NCI-H1417 (cell line): Measurements from ENCODE around the gene ZNF800.

Experiments
- DNase-seq, 3 experiments: peaks; one replicate each; lab custom pipeline; 2025; lab: John Stamatoyannopoulos, UW

Gene ZNF800

DNA sequence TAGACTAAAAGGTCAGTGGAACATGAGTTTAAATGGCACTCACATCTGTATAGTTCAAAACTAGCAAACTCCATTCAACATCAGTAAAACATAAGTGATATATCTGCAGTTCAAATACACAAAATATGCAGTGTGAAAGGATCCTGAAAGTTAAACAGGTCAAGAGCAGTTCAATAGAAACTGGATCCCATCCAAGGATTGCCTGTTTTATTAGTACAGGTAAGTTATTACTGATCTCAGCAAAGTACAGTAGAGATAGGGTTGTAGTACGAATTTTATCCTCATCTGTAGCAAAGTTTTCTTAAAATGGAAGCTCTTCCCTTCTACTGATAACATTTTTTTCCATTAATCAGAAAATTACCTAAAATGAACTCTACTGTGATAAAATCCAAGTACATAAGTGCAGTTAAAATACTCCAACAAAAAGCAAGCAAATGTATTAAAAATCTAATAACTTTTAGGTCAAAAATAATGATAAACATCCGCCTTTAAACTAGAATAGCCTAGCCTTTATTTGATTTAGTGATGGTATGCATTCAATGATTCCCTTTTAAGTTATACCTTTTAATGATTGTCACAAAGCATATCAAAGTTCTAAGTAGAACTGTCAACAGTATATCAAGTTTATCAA, 2.2 kb downstream of the ZNF800 start:
- no peak for DNase-seq

DNA sequence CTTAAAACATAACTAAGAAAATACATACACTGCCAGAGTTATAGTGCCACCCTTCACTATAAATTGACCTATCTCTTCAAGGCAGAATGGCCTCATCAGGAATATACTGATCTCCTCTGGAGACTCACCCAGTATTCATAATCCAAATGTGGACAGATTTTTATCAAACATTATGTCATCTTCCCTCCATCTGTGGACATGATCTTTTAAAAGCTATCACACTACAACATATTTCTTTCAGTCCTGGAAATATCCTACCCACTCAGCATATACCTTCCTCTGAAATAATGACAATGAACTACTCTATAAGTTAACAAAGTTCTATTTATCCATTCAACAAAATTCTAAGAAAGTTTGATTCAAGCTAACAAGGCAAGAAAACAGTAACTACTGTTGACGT, 3.2 kb downstream of the ZNF800 start:
- DNase-seq: no peak

DNA sequence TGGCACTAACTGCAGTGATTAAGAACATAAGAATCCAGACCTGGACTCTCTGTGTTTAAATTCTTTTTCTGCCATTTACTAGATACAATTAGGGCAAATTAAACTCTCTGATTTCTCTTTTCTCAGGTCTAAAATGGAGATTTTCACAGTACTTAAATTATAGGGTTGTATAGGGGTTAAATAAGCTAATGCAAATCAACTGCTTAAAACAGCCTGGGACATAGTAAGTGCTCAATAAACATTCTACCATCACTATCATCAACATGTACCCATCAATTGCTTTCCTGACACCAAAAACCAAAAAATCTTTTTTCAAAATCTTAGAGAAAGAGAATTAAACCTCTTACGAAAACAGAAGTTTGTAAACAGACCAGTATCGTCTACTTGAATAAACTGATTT, 4.5 kb downstream of the ZNF800 start:
- DNase-seq: no peak

DNA sequence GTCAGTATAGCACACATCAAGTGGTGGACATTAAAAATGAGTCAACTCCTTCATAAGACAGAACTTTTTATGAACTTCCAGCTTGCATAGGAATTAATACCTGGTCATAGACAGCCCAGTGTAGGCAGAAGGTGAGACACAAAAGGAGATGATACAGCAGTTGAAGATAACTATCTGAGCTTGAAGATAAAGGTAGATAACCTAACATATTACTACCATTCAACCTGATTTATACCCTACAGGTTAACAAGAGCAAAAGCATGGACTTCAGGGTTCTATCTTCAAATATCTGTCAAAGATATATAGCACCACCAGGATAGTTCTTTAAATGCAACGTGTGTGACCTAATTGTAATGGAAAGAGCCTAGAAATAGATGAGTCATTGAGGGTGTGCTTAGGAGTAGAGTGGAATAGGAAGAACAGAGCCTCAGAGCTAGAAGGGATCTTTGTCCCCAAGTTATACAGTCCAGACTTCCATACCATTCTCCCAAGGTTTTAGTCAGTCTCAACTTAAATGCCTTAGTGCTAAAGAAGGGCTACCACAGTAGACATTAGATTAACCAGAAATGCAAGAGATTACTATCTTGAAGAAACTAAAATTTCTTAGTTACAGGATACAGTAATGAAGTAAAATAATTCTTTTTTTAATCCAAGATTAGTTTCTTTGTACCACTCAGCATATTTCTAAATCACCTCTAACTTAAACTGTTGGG, 9.2 kb downstream of the ZNF800 start:
- no peak for DNase-seq

DNA sequence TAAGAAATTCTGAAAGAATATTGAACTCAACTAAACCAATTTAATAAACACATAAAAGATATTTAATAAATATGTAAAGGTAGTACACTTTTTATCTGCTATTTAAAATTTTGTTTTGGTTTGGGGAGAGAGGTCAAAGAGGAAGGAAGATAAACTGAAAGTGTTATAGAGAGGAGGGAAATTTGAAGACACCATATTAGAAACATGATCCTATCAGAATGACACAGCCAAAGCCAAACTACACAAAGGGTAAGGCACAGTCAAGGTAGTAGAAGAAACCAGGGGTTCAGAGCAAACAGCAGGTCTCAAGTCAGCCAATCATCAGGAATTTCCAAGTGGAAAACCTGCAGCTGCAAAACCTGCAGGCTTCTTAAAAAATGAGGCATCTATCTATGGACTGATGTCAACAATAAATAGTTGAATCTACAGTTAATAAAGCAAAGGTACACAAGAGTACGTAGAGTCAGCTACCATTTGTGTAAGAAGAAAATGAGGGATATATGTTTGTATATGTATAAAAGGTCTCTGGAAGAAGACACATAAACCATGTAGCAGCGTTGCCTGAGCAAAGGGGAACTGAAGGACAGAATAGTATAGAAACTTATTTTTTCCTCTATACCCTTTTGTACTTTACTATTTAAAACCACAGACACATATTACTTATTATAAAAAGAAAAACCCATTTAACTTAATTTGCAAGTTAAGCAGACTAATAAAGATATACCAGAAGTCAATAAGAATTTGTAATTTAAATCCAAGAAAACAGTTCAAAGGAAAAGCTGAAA, 10.0 kb downstream of the ZNF800 start:
- no peak for DNase-seq

DNA sequence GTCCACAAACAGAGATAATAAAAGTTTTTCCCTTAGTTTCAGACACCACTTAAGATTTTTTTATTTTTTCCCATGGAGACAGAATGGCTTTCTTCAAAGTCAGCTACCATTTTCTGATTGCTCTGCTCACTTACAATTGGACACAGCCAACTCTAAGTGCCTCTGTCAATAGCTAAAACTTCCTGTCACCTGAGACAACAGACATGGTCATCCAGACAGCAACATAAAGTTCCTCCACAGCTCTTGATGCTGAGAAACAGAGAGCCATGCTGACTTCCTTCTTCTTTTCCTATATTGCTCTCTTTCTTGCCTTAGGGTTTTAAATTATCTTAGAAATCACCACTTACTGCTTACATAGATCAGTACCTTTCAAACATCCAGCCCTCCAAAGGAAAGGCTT, 12.0 kb downstream of the ZNF800 start:
- DNase-seq: no peak

DNA sequence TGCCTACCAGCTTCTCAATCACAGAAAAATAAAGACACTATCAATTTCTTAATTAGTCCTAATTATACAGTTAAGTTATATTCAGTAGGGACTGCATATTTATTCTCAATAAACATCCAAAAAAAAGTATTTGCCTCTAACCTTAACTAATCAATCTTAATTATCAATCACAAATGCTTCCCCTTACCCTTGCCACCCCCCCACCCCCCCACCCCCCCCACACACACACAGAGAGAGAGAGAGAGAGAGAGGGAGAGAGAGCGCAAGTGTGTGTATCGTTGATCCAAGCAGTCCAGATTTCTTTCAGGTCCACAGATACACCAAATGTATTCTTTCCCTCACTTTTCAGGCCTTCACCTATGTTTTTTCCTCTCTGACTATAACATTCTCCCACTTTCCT, 12.9 kb downstream of the ZNF800 start:
- DNase-seq: no peak

DNA sequence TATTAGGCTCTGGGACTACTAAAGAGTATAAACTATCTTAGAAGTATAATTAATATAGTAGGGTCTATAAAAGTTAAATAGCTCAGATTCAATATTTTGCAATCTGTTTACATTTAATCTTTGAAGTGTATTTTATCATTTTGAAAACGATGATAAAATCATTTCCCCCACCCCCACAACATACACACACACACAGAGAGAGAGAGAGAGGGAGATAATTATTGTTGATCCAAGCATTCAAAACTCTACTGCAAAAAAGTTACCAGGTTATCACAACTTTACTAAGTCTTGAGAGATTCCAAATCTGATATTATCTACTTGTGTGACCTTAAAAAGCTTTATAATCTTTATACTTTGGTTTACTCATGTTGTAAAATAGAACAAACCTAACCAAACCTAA, 14.0 kb downstream of the ZNF800 start:
- peak in 1 of 3 experiments; percentile 33 for DNase-seq

DNA sequence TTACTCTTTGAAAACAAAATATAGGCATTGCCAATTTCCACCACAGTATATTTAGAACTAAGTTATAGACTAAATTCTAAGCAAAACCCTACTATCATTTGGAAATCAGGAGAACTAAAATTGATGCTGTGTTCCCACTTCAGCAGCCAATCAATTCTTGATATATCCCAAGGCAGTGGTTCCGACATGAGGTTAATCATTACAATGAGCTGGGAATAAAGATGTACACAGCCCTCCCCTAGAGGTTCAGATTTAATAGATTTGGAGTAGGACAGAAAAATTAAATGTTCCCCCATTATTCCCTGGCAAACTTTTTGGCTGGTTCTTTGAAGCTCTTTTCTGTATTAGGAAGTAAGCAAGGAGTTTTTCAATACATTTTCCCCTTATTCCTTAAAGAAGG, 15.1 kb downstream of the ZNF800 start:
- DNase-seq: no peak

DNA sequence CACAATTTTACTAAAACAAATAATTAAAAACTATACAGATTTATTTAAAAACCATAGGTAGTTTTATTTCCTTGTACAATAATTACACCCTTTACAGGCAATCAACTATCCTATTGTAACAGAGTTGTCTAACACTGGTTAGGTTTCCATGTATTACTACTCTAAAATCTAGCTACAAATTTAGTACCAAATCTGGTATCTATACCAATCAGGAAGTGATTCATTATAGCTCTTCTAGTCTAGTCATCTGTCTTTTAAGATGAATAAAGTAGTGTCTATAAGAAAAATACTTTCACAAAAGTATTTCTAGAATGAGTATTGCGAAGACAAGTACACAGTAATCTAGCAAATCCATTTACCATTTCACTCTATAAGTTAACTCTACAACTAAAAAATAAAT, 16.9 kb downstream of the ZNF800 start:
- no peak for DNase-seq

DNA sequence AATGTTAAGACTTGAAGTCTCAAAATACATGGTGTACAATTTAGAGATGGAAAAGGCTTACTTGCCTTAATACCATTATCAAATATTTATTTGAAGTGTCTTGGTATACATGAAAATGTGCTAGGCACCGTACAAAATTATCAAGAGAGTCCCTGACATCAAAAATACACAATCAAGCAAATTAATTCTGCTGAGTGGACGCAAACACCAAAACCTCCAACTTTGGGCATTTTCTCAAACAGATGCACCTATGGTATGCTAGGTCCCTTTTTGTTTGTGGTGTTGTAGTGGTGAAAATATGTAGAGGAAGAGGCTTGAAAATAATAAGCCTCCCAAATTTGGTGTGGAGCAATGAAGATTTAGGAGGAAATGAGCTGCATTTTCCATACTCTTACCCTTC, 24.8 kb downstream of the ZNF800 start:
- no peak for DNase-seq

DNA sequence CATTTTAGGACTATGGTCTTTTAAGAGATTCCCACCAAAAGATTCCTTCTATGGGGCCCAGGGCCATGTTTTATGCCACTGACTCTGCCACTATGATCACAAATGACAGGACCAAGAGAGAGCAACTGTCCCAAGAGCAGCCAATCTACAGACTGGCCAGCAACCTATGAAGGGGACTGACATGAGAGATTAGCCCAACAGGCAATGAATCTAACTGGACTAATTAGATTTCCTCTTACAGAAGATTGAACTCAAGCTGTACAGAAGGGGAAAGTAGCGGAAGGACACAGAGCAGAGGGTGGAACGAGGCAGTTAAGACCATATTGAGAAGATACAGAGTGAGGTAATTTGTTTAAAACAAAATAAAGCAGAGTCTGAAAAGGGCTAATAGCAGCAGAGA, 25.8 kb downstream of the ZNF800 start:
- DNase-seq: no peak

DNA sequence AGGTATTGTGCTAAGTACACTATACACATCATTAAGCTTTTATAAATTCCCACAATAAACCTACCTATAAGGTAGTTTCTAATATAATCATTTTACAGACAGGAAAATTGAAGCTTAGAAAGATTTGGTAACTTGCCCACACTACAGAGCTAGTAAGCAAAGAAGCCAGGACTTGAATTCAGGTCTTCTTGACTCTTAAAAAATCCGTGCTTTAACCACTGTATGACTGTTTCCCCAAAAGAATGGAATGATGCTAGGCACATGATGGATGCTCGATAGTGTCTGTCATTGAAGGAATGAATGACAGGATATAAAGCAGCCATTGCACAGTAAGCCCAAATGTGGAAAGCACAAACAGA, 26.6 kb downstream of the ZNF800 start:
- DNase-seq: no peak

DNA sequence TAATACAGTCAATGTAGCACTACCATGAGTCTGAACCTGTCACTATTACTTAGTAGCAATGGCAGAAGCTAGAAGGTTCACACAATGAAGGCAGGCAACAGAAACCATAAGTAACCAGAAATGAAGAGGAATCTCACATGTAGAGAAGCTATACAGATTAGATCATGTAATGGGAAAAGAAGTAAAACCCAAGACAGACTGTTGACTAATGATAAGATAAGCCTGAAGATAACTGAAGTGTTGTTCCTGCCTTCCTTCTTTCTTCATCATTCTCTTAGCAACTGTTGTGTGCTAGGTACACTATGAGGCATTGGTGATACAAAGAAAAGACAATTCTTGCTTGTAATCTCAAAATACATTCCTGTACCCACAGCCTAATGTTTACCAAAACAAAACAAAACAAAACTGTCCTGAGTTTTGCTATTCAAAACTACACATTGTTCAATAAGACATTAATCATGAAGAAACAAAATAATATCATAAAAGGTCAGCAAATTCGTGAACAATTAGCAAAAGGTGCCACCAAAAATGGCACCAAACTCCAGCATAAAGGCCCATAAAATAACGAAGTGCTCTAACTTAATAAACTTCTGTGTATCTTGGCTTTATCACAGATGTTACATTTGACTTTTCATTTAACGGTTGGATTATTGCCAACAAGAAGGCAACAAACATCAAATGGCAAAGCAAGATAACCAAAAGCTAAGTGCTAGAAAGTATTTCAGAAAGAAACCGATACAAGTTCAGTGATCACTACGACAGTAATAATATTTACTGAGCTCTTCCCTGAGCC, 27.1 kb downstream of the ZNF800 start:
- DNase-seq: no peak

DNA sequence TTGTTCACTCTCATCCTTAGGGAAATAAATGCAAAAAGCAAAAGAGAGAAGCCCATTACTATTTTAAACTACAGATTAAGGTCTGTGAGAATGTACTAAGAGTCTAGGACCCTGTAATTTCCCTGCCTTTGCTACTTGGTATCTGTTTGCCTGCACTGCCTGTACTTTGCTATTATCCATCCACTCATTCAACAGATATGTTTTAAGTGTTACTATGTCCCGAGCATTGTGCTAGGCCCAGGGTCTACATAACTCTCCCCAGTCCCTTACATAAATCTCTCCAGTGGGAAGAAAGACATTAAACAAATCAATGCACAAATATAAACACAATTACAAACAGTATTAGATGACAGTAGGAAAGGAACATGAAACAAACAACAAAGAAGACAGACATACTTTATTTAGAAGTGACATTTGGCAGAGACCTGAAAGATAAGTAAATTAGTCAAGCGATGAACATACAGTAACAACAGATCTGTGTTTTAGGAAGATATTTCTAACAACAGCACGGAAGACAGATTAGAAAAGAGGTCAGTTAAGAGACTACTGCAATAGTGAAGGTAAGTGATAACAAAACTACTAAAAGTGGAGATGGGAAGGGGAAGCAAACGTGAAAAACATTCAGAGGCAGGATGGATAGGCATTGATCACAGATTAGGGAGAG, 30.0 kb downstream of the ZNF800 start:
- no peak for DNase-seq

DNA sequence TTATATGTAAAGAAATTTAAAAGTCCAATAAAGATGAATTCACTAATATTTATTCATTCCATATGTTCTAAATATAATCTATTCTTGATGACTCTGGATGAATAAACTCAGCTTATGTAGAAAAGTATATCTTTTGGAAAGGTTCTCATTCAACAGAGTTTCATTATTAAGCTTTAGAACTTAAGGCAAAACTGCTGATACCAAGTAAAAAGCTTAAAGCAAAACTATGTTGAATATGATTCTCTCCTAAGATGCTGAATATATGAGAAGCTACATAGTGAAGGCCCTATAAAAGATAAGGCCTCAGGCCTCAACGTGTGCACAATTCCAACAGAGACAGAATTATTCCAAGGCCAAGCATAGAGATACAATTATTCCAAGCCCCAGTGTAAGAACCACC, 30.8 kb downstream of the ZNF800 start:
- DNase-seq: no peak

DNA sequence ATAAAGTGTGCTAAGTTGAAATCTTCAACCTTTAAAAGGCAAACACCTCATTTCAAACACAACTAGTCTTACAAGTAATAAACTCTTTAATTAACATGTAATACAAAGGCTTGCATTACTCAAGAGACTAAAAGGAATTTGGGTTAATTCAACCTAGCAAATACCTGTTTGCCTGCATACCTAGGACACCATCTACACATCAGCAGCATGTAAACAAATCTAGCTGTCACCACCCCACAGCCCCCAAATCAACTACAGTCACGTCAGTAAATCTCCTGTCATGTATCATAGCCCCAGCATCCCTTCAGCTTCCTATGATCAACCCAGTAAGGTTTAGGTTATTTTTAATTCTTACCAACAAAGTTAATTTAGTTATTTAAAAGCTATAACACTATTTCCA, 33.5 kb downstream of the ZNF800 start:
- DNase-seq: no peak

DNA sequence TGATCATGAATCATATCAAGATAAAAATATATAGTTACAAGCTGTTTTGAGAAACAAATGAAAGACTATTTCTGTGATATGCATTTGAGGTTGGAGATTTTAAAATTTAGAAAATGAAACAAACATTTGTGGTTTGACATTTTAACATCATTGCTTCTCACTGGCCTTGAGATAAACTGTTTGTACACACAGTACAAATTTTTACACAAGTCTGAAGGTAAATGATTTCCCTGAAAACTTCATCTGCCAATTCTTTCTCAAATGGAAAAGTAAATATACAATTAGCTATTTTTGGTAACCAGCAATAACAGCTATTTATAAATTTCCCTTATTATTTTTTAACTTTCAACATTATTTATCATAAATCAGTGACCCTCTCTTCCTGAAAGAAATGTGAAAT, 38.6 kb downstream of the ZNF800 start:
- DNase-seq: no peak

DNA sequence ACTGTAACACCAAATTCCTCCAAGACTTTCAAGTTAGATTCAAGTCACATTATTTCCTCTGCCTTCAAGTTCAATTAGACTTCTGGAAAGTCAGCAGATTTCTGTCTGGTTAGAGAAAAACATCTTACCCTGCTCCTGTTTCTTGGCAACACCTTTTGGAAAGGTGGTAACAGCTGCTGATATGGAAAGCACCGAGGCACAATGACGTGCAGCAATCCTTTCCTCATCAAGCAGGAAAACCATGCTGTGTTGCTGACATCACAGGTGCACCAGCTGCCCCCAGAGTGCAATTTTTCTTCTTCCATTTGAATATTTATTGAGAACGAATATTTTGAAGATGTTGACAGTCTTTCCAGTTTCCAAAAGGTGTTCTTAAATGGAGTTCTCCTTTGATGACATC, 41.9 kb downstream of the ZNF800 start:
- no peak for DNase-seq

DNA sequence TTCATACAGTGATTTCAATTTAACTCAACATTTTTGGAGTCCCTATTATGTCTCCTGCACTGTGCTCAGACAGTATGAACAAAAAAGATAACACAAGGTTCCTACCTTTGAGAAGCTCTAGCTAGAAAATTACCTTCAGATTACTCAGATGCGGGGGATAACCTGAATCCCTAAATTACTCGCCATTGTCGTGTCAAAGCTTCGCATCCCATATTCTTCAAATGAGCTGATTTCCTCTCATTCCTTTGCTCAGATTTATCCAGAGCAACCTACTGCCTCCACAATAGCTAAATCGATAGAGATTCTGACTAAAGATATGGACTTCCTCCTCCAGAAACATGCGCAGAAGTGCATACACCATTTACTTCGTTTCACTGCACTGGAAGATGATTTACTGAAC, 42.6 kb downstream of the ZNF800 start:
- DNase-seq: no peak

DNA sequence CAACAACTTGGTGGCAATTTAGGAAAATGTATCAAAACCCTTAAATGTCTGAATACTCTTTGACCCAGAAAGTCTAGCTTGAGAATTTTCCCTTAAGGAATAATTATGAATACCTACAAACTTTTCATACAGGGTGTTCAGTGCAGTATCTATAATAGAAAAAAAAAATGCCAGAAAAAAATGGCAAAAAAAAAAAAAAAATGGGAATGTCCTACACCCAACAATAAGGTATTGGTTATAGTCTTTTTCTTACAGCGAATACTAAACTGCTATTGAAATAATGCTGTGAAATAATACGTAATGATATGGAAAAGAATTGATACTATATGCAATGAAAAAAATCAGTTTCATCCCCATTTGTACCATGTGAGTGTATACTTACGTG, 44.3 kb downstream of the ZNF800 start:
- DNase-seq: no peak
